ENCODE measurements around the gene SP8.
"Not testable (repeated sequence)": the region's sequence is repeated elsewhere in the genome, so short reads cannot be mapped to it uniquely, and the experiment has no call there.

Gene SP8

GRCh38 chr7:20786779-20787659, at the start of gene SP8:
TSS of gene SP8 (minus strand) at chr7:20786886. CDS start at chr7:20786798, 88 bp downstream.
- no peak for DNase-seq (ENCODE audit: low read depth in 2 of 2)

GRCh38 chr7:20836424-20836823, 49.7 kb upstream of the SP8 start:
- not testable (repeated sequence) for DNase-seq (ENCODE audit: low read depth in 2 of 2)

GRCh38 chr7:20835111-20835750, 48.5 kb upstream of the SP8 start:
- DNase-seq (ENCODE audit: low read depth in 2 of 2) = no peak

- DNase-seq (ENCODE audit: low read depth in 2 of 2) = no peak
Observed at GRCh38 chr7:20834656-20835055, 48.0 kb upstream of the SP8 start.

GRCh38 chr7:20831956-20832355, 45.3 kb upstream of the SP8 start:
- DNase-seq (ENCODE audit: low read depth in 2 of 2) = no peak

GRCh38 chr7:20831451-20831850, 44.8 kb upstream of the SP8 start:
- no peak for DNase-seq (ENCODE audit: low read depth in 2 of 2)

GRCh38 chr7:20828947-20829346, 42.3 kb upstream of the SP8 start:
- DNase-seq (ENCODE audit: low read depth in 2 of 2) = no peak

GRCh38 chr7:20827172-20827571, 40.5 kb upstream of the SP8 start:
- no peak for DNase-seq (ENCODE audit: low read depth in 2 of 2)

GRCh38 chr7:20826243-20826642, 39.6 kb upstream of the SP8 start:
- no peak for DNase-seq (ENCODE audit: low read depth in 2 of 2)

- no peak for DNase-seq (ENCODE audit: low read depth in 2 of 2)
Observed at GRCh38 chr7:20825555-20825954, 38.9 kb upstream of the SP8 start.

GRCh38 chr7:20821390-20821789, 34.7 kb upstream of the SP8 start:
- DNase-seq (ENCODE audit: low read depth in 2 of 2) = not testable (repeated sequence)

GRCh38 chr7:20816372-20816959, 29.8 kb upstream of the SP8 start:
- no peak for DNase-seq (ENCODE audit: low read depth in 2 of 2)

- no peak for DNase-seq (ENCODE audit: low read depth in 2 of 2)
Observed at GRCh38 chr7:20804345-20804744, 17.7 kb upstream of the SP8 start.

GRCh38 chr7:20799566-20800366, 13.1 kb upstream of the SP8 start:
- DNase-seq (ENCODE audit: low read depth in 2 of 2) = no peak

- DNase-seq (ENCODE audit: low read depth in 2 of 2) = no peak
Observed at GRCh38 chr7:20798694-20799121, 12.0 kb upstream of the SP8 start.

- no peak for DNase-seq (ENCODE audit: low read depth in 2 of 2)
Observed at GRCh38 chr7:20798081-20798693, 11.5 kb upstream of the SP8 start.

GRCh38 chr7:20797462-20798080, 10.9 kb upstream of the SP8 start:
- DNase-seq (ENCODE audit: low read depth in 2 of 2) = no peak

- DNase-seq (ENCODE audit: low read depth in 2 of 2) = no peak
Observed at GRCh38 chr7:20797042-20797461, 10.4 kb upstream of the SP8 start.

- no peak for DNase-seq (ENCODE audit: low read depth in 2 of 2)
Observed at GRCh38 chr7:20796500-20796899, 9.8 kb upstream of the SP8 start.

- no peak for DNase-seq (ENCODE audit: low read depth in 2 of 2)
Observed at GRCh38 chr7:20795881-20796280, 9.2 kb upstream of the SP8 start.

GRCh38 chr7:20795361-20795760, 8.7 kb upstream of the SP8 start:
- DNase-seq (ENCODE audit: low read depth in 2 of 2) = no peak

Measured in stimulated activated CD4-positive, alpha-beta T cell treated with anti-CD3 and anti-CD28 coated beads, Interleukin-1b, Interleukin-23, amount 100 ng/mL, for 4 hours (primary cell).